GM12878 (cell line): ENCODE results near the gene KIF5A. TPM values are rescaled to one million over a fixed set of nuclear protein-coding genes. Genes with fewer than 3 reads are reported as not detected.

ENCODE experiments used
- ATAC-seq: fragments of 200-7000 bp; cut with Tn5 transposase; 3 replicates; pipeline ENCODE4 v1.9.1; 2020; ENCODE audit warnings: mild to moderate bottlenecking, moderate library complexity
- Bru-seq: library from RNA; stranded (reverse); fragments of 400-500 nt; gene quantifications from one replicate; lab custom pipeline; 2021; lab: Mats Ljungman, UMichigan
- BruChase-seq, 2 experiments: library from RNA; stranded (reverse); fragments of 400-500 nt; gene quantifications; one replicate each; lab custom pipeline; 2021; lab: Mats Ljungman, UMichigan
- BruUV-seq: library from RNA; stranded (reverse); fragments of 400-500 nt; replicated peaks from 2 replicates; lab custom pipeline; 2021; lab: Mats Ljungman, UMichigan
- CTCF ChIA-PET: fragments of 300-600 bp; sonication (Branson Sonifier 250); formaldehyde crosslinking; extraction: SDS; loops from one replicate; lab custom pipeline; 2021; ENCODE audit warnings: inconsistent platforms; lab: Yijun Ruan, JAX
- POLR2A ChIA-PET: fragments of 350-600 bp; formaldehyde crosslinking; extraction: SDS; loops from one replicate; lab custom pipeline; 2021; ENCODE audit warnings: inconsistent platforms; lab: Charles Lee
- RAD21 ChIA-PET: fragments of 300-600 bp; sonication (Branson Sonifier 250); formaldehyde crosslinking; loops from one replicate; lab custom pipeline; 2023; ENCODE audit warnings: antibody characterized with exemption; ENCODE audit not compliant: unreplicated experiment; lab: Charles Lee
- SMC1A ChIA-PET: fragments of 300-600 bp; sonication (Branson Sonifier 250); formaldehyde crosslinking; loops from one replicate; lab custom pipeline; 2023; ENCODE audit not compliant: unreplicated experiment, uncharacterized antibody; lab: Charles Lee
- DNase-seq: peaks from one replicate; pipeline ENCODE4 v3.0.0-alpha.2; 2011; ENCODE audit warnings: low read depth, low spot score
- FAIRE-seq: peaks from 3 replicates; lab custom pipeline; 2011; peaks lifted over from hg19 to GRCh38; lab: Jason Lieb, UNC
- H2AFZ ChIP-seq: 2 replicates; pipeline ENCODE4 v1.6.0; 2011; ENCODE audit warnings: low read depth, low read length, control low read depth; ENCODE audit not compliant: control insufficient read depth
- H3K27ac ChIP-seq: 2 replicates; pipeline ENCODE4 v1.5.1; 2011; ENCODE audit warnings: control low read depth; ENCODE audit not compliant: control insufficient read depth, insufficient read depth
- H3K27me3 ChIP-seq, 2 experiments: replicated peaks in 1 of 2; 2 replicates each; pipeline versions ENCODE4 v1.6.0 to v1.6.1; 2011; ENCODE audit warnings: low read length in 1 of 2; ENCODE audit not compliant: control insufficient read depth in 2 of 2, insufficient read depth in 2 of 2
- H3K36me3 ChIP-seq, 2 experiments: 2 replicates each; pipeline ENCODE4 v1.5.1; 2011; ENCODE audit warnings: low read length in 1 of 2; ENCODE audit not compliant: control insufficient read depth in 2 of 2, insufficient read depth in 2 of 2
- H3K4me1 ChIP-seq: 2 replicates; pipeline ENCODE4 v1.6.1; 2011; ENCODE audit warnings: mild to moderate bottlenecking, low read length, moderate library complexity, mixed read lengths; ENCODE audit not compliant: control insufficient read depth, insufficient read depth
- H3K4me2 ChIP-seq: 2 replicates; pipeline ENCODE4 v1.6.0; 2011; ENCODE audit warnings: control low read depth; ENCODE audit not compliant: control insufficient read depth, insufficient read depth
- H3K4me3 ChIP-seq: fragments of 200-600 bp; sonication (generic); 2 replicates; pipeline ENCODE4 v1.5.1; 2016
- H3K79me2 ChIP-seq: 2 replicates; pipeline ENCODE4 v1.6.0; 2011; ENCODE audit warnings: low read length; ENCODE audit not compliant: control insufficient read depth, insufficient read depth
- H3K9ac ChIP-seq: 2 replicates; pipeline ENCODE4 v1.8.0; 2011; ENCODE audit warnings: low read length, control low read depth, mixed read lengths; ENCODE audit not compliant: control insufficient read depth, insufficient read depth
- H3K9me3 ChIP-seq: replicated peaks from 3 replicates; pipeline ENCODE4 v1.5.1; 2011; ENCODE audit warnings: mild to moderate bottlenecking, low read length; ENCODE audit not compliant: control insufficient read depth, insufficient read depth
- H4K20me1 ChIP-seq: 2 replicates; pipeline ENCODE4 v1.6.0; 2011; ENCODE audit not compliant: control insufficient read depth, insufficient read depth
- CTCF ChIP-seq, 3 experiments: IDR thresholded peaks in 2 of 3; conservative IDR thresholded peaks in 1 of 3; 2 replicates each; pipeline ENCODE4 v1.5.1; 2011; ENCODE audit warnings: low read depth in 3 of 3, low read length in 3 of 3, mild to moderate bottlenecking in 3 of 3, control low read depth in 2 of 3, moderate library complexity in 2 of 3, inconsistent platforms in 1 of 3, mixed read lengths in 1 of 3; ENCODE audit not compliant: control insufficient read depth in 2 of 3, insufficient read depth in 1 of 3; ENCODE audit errors: extremely low read depth in 1 of 3
- EGR1 ChIP-seq, 2 experiments: IDR thresholded peaks; 1 replicate in 1 of 2; 2 replicates in 1 of 2; pipeline ENCODE4 v1.6.1; 2011 to 2012; ENCODE audit warnings: low read depth in 2 of 2, low read length in 2 of 2, borderline replicate concordance in 1 of 2, mild to moderate bottlenecking in 1 of 2, moderate library complexity in 1 of 2
- NRF1 ChIP-seq: conservative IDR thresholded peaks from 2 replicates; pipeline ENCODE4 v1.6.1; 2011; ENCODE audit warnings: mild to moderate bottlenecking, low read depth, low read length, improper control_type of control experiment
- POLR2A ChIP-seq: IDR thresholded peaks from 2 replicates; pipeline ENCODE4 v1.6.1; 2011; ENCODE audit warnings: low read depth, mild to moderate bottlenecking, low read length
- WGBS: methylation state at CpG from one replicate; pipeline ENCODE4 v1.1.6; 2016; ENCODE audit warnings: low lambda C conversion rate; ENCODE audit not compliant: insufficient replicate concordance, insufficient coverage; ENCODE audit errors: missing lambda C conversion rate; 5-methylcytosine and 5-hydroxymethylcytosine counted together
- in situ Hi-C: fragments of 300-500 bp; cut with MboI; formaldehyde crosslinking; loops from 9 replicates; pipeline ENCODE4 v1.14.3; 2018; ENCODE audit warnings: mixed read lengths
- intact Hi-C: fragments of 100-400 bp; cut with micrococcal nuclease; formaldehyde crosslinking; loops from one replicate; pipeline ENCODE4 v1.14.2; 2022; ENCODE audit not compliant: unreplicated experiment
- long read RNA-seq, 2 experiments: library from polyadenylated mRNA; unstranded; transcript quantifications; one replicate each; pipeline ENCODE4 v2.0.0, GENCODE V29; 2019 to 2020
- polyA minus RNA-seq, 3 experiments: library from RNA; depleted of rRNA, polyadenylated mRNA; stranded (reverse); fragments of >200 nt; gene quantifications; 2 replicates each; pipeline ENCODE4 v1.2.3, GENCODE V29; 2011
- polyA plus RNA-seq, 11 experiments: library from polyadenylated mRNA; depleted of rRNA in 4 of 11; unstranded in 6 of 11; stranded (reverse) in 5 of 11; fragments of >200 nt; fragmentation: Nextera tagmentation in 4 of 11; fragmentation: Illumina TruSeq in 1 of 11; extraction: Ambion mirVana in 4 of 11; extraction: Trizol in 1 of 11; gene quantifications; 1 replicate in 1 of 11; 2 replicates in 10 of 11; pipeline versions ENCODE4 v1.2.1 to v1.2.3, GENCODE V29; 2011 to 2016; ENCODE audit warnings: inconsistent platforms in 2 of 11, missing spikeins in 2 of 11, low read depth in 1 of 11
- total RNA-seq, 4 experiments: library from RNA; depleted of rRNA in 3 of 4; stranded (reverse); fragments of >200 nt in 3 of 4; fragmentation: Illumina TruSeq in 1 of 4; extraction: Trizol in 1 of 4; gene quantifications; 2 replicates each; pipeline versions ENCODE4 v1.2.1 to v1.2.3, GENCODE V29; 2013 to 2021

Gene KIF5A
- 0.73 and 0.77 TPM in 2 replicates for total RNA-seq (2013; cell fraction: nucleolus; rRNA removed)
- total RNA-seq (2014; rRNA removed) (1.0 and 1.1 TPM in 2 replicates), total RNA-seq (2014; rRNA removed; fragmentation: Illumina TruSeq; extraction: Trizol) (1.1 and 1.3 TPM in 2 replicates), total RNA-seq (2021) (2.2 and 2.9 TPM in 2 replicates), polyA plus RNA-seq (2011; rRNA removed) (0.48 and 0.56 TPM in 2 replicates), polyA plus RNA-seq (2014; fragmentation: Illumina TruSeq; extraction: Trizol) (2.0 and 2.2 TPM in 2 replicates), polyA plus RNA-seq (2014; fragmentation: Nextera tagmentation; extraction: Ambion mirVana) (under 1 TPM; 0.35 to 0.44 TPM), polyA plus RNA-seq (2014; rRNA removed) (1.7 and 2.0 TPM in 2 replicates), polyA plus RNA-seq (2016; fragmentation: Nextera tagmentation; extraction: Ambion mirVana) (under 1 TPM; 0.69 to 0.92 TPM), polyA minus RNA-seq (2011; rRNA and poly(A)+ RNA removed) (0.36 and 0.51 TPM in 2 replicates), Bru-seq, nascent RNA (percentile 30 among the genes with signal in this experiment), BruChase-seq, experiment 1, labeled RNA remaining after a 6-hour chase (percentile 36 among the genes with signal in this experiment), BruChase-seq, experiment 2, labeled RNA remaining after a 2-hour chase (percentile 37 among the genes with signal in this experiment)
- 0.24 TPM for polyA plus RNA-seq (2011; ENCODE audit: low read depth)
- polyA plus RNA-seq (2011; cell fraction: cytosol; rRNA removed): 0.30 and 0.31 TPM in 2 replicates
- 1.2 and 1.5 TPM in 2 replicates for polyA plus RNA-seq (2011; cell fraction: nucleus; rRNA removed)
- polyA plus RNA-seq (2012): 0.51 and 0.79 TPM in 2 replicates
- 0.10 TPM in 1 of 2 replicates, not detected in the other for polyA minus RNA-seq (2011; cell fraction: cytosol; rRNA and poly(A)+ RNA removed)
- 0.24 and 0.29 TPM in 2 replicates for polyA minus RNA-seq (2011; cell fraction: nucleus; rRNA and poly(A)+ RNA removed)
- long read RNA-seq, experiment 1, partial matches to known transcripts: 1 of 1 reads
- long read RNA-seq, experiment 1, other reads (novel, unspliced or antisense): 0 of 1 reads
- long read RNA-seq, experiment 2, partial matches to known transcripts: 2 of 2 reads
- long read RNA-seq, experiment 2, other reads (novel, unspliced or antisense): 0 of 2 reads

DNA sequence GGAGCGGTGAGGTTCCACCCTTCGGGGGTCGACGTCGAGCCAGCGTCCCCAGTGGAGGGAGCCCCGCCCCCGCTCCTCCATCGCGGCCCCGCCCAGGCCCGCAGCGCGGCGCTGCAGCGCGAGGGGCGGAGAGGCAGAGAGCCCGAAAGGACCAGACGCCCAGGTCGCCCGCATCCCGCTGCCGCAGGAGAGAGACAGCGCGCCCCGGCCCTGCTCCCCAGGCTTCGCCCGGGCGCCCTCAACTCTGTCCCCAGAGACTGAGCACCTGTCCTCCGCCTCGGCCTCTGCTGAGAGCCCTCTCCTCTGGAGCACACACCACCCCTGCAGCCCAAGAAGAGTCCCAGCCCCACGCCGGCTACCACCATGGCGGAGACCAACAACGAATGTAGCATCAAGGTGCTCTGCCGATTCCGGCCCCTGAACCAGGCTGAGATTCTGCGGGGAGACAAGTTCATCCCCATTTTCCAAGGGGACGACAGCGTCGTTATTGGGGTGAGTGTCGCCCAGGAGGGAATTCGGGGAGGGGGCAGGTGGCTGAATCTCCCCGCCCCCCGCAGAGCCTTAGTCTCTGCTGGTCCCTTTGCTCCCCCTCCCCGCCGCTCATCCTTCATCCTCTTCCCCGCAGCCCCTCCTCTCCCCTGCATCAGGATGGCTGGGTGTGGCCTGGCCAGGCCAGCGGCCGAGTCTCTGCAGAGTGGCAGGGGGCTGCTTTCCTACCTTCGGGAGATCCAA lies at the start of gene KIF5A:
TSS of gene KIF5A (plus strand) at position 136 of the 732 bp plus-strand sequence. CDS start at position 364, 228 bp downstream.
- H3K4me3 ChIP-seq: peak within 1 kb of the TSS; percentile 73
- no TSS peak for BruUV-seq

More for the DNA sequence above, at the start of gene KIF5A:
- H3K27ac ChIP-seq: no peak within 1 kb of the TSS
- peak; percentile 41; the same call in 1 of the 2 replicates for TF ChIP-seq POLR2A
- TF ChIP-seq EGR1 (IDR thresholded peaks at IDR 0.05; ENCODE audit: borderline replicate concordance in 1 of 2, low read depth in 2 of 2, low read length in 2 of 2): peak in 1 of 2 experiments; percentile 57; a peak in 1 of 3 replicates
- no peak for TF ChIP-seq NRF1
- TF ChIP-seq CTCF (IDR thresholded peaks at IDR 0.05 in 2 of 3, conservative IDR thresholded peaks at IDR 0.05 in 1 of 3; ENCODE audit: control insufficient read depth in 2 of 3, extremely low read depth in 1 of 3, insufficient read depth in 1 of 3, low read depth in 3 of 3, low read length in 3 of 3): peak in 1 of 3 experiments; percentile 17; a peak in 1 of 6 replicates
- H3K9me3 ChIP-seq: no peaks in the 10 kb centered on the region
- in situ Hi-C loops (no loop called here), intact Hi-C loops (no loop called here)
- ChIA-PET SMC1A (no interaction called here), POLR2A (no interaction called here), CTCF (no interaction called here), RAD21 (no interaction called here)
- H4K20me1 ChIP-seq: no peaks in the 10 kb centered on the region
- H3K4me2 ChIP-seq: peak within 1 kb of the TSS; percentile 84
- H3K9ac ChIP-seq: no peak within 1 kb of the TSS; the same call in 1 of the 2 replicates
- FAIRE-seq: no peak
- no peaks in the 10 kb centered on the region for H3K36me3 ChIP-seq
- peaks cover 0 to 3% of the 10 kb centered on the region in 2 experiments; a peak in 2 of 4 replicates for H3K27me3 ChIP-seq
- H3K4me1 ChIP-seq: peaks cover 9% of the 10 kb centered on the region; the same call in 1 of the 2 replicates
- ATAC-seq: peak; percentile 58
- peaks cover 16% of the 10 kb centered on the region for H3K79me2 ChIP-seq
- WGBS: 8% methylated on average over 33 of the region's 52 CpGs
- no peak for DNase-seq
- H2AFZ ChIP-seq: peak within 1 kb of the TSS; percentile 68
